HepG2 (cell line): Measurements from ENCODE around the gene PLIN3. TPM values are rescaled to one million over a fixed set of nuclear protein-coding genes. Genes with fewer than 3 reads are reported as not detected.
A peak's percentile ranks its signal among the peaks of the same experiment; 100 is the strongest.

ENCODE experiments used
- ATAC-seq: fragments of 200-7000 bp; cut with Tn5 transposase; 3 replicates; pipeline ENCODE4 v1.9.1; 2020; ENCODE audit warnings: mild to moderate bottlenecking, moderate library complexity
- BruUV-seq: library from RNA; stranded (reverse); fragments of 400-500 nt; replicated peaks from 2 replicates; lab custom pipeline; 2021; lab: Mats Ljungman, UMichigan
- CTCF ChIA-PET: fragments of 300-600 bp; formaldehyde crosslinking; extraction: SDS; loops from one replicate; lab custom pipeline; 2021; ENCODE audit warnings: low total read pairs, inconsistent platforms, low intra/inter-chr PET ratio; lab: Yijun Ruan, JAX
- POLR2A ChIA-PET: fragments of 350-600 bp; sonication (Branson Sonifier 250); formaldehyde crosslinking; loops from one replicate; lab custom pipeline; 2020; ENCODE audit warnings: antibody characterized with exemption, inconsistent platforms; lab: Yijun Ruan, JAX
- DNase-seq: peaks from one replicate; pipeline ENCODE4 v3.0.0-alpha.2; 2015; ENCODE audit warnings: low spot score
- FAIRE-seq: peaks from 3 replicates; lab custom pipeline; 2011; peaks lifted over from hg19 to GRCh38; lab: Jason Lieb, UNC
- H2AFZ ChIP-seq: one replicate; pipeline ENCODE4 v1.6.1; 2011; ENCODE audit warnings: low read length, inconsistent platforms
- H3K27ac ChIP-seq: fragments of 300-600 bp; 3 replicates; pipeline ENCODE4 v1.8.0; 2011; ENCODE audit warnings: mixed run types, mild to moderate bottlenecking, mixed read lengths, low read length, inconsistent platforms; ENCODE audit not compliant: insufficient read depth; ENCODE audit errors: extremely low read length
- H3K27me3 ChIP-seq, 2 experiments: fragments of 200-600 bp in 1 of 2; 2 replicates in 1 of 2; 3 replicates in 1 of 2; pipeline versions ENCODE4 v1.6.0 to v1.8.0; 2011; ENCODE audit warnings: low read length in 2 of 2, mild to moderate bottlenecking in 2 of 2, moderate library complexity in 2 of 2, inconsistent platforms in 1 of 2; ENCODE audit not compliant: insufficient read depth in 2 of 2, control insufficient read depth in 1 of 2
- H3K36me3 ChIP-seq, 2 experiments: fragments of 200-600 bp in 1 of 2; replicated peaks in 1 of 2; 2 replicates in 1 of 2; 3 replicates in 1 of 2; pipeline versions ENCODE4 v1.5.1 to v1.8.0; 2011; ENCODE audit warnings: low read length in 2 of 2, inconsistent platforms in 1 of 2; ENCODE audit not compliant: insufficient read depth in 2 of 2, control insufficient read depth in 1 of 2
- H3K4me1 ChIP-seq: 2 replicates; pipeline ENCODE4 v1.5.1; 2012; ENCODE audit warnings: low read length, inconsistent platforms; ENCODE audit not compliant: insufficient read depth
- H3K4me2 ChIP-seq: 2 replicates; pipeline ENCODE4 v1.6.0; 2011; ENCODE audit warnings: low read depth, low read length, inconsistent platforms
- H3K4me3 ChIP-seq, 3 experiments: fragments of 200-600 bp in 1 of 3; sonication (generic), shearing (Covaris generic) in 1 of 3; replicated peaks in 1 of 3; 2 replicates each; pipeline ENCODE4 v1.5.1; 2011 to 2016; ENCODE audit warnings: low read length in 3 of 3, inconsistent platforms in 2 of 3, low read depth in 2 of 3, mild to moderate bottlenecking in 2 of 3, control low read depth in 1 of 3, mixed read lengths in 1 of 3; ENCODE audit not compliant: insufficient read depth in 1 of 3
- H3K79me2 ChIP-seq: one replicate; pipeline ENCODE4 v1.6.1; 2011; ENCODE audit warnings: low read length, inconsistent platforms; ENCODE audit not compliant: insufficient read depth
- H3K9ac ChIP-seq: 2 replicates; pipeline ENCODE4 v1.6.0; 2011; ENCODE audit warnings: mild to moderate bottlenecking, low read depth, low read length, inconsistent platforms; ENCODE audit not compliant: insufficient read depth
- H3K9me3 ChIP-seq: 2 replicates; pipeline ENCODE4 v1.5.1; 2012; ENCODE audit warnings: mild to moderate bottlenecking, low read length
- H4K20me1 ChIP-seq: 2 replicates; pipeline ENCODE4 v1.6.0; 2011; ENCODE audit warnings: inconsistent platforms, mild to moderate bottlenecking, low read length, moderate library complexity; ENCODE audit not compliant: insufficient read depth
- BHLHE40 ChIP-seq: IDR thresholded peaks from 2 replicates; pipeline ENCODE4 v1.6.1; 2011; ENCODE audit warnings: low read length, improper control_type of control experiment
- CENPT ChIP-seq: sonication (generic); formaldehyde crosslinking; IDR thresholded peaks from 2 replicates; pipeline ENCODE4 v1.8.0; 2022; ENCODE audit warnings: low read depth, mild to moderate bottlenecking, moderate library complexity, missing genetic modification reagents
- CSRNP2 ChIP-seq: sonication (generic); formaldehyde crosslinking; conservative IDR thresholded peaks from 2 replicates; pipeline ENCODE4 v1.8.0; 2022; ENCODE audit warnings: low read depth, missing genetic modification reagents
- CTCF ChIP-seq: sonication (generic); formaldehyde crosslinking; IDR thresholded peaks from 2 replicates; pipeline ENCODE4 v1.5.0; 2020; ENCODE audit warnings: mild to moderate bottlenecking, missing genetic modification reagents, moderate library complexity
- GABPB1 ChIP-seq: IDR thresholded peaks from 2 replicates; pipeline ENCODE4 v1.6.1; 2016; ENCODE audit warnings: mild to moderate bottlenecking, missing genetic modification reagents, moderate library complexity, missing compliant biosample characterization
- HOXA5 ChIP-seq: sonication (generic); formaldehyde crosslinking; IDR thresholded peaks from 2 replicates; pipeline ENCODE4 v1.4.0; 2020; ENCODE audit warnings: missing genetic modification reagents
- MED1 ChIP-seq: sonication (generic); formaldehyde crosslinking; IDR thresholded peaks from 2 replicates; pipeline ENCODE4 v1.4.0; 2020; ENCODE audit warnings: missing genetic modification reagents
- MLX ChIP-seq: IDR thresholded peaks from 2 replicates; pipeline ENCODE4 v1.6.1; 2016
- PAXIP1 ChIP-seq: sonication (generic); formaldehyde crosslinking; conservative IDR thresholded peaks from 2 replicates; pipeline ENCODE4 v1.4.0; 2020; ENCODE audit warnings: mild to moderate bottlenecking, missing genetic modification reagents, moderate library complexity
- ZBTB8A ChIP-seq: sonication (generic); formaldehyde crosslinking; IDR thresholded peaks from 2 replicates; pipeline ENCODE4 v1.4.0; 2020; ENCODE audit warnings: mild to moderate bottlenecking, low read depth, missing genetic modification reagents, borderline replicate concordance
- ZNF24 ChIP-seq: fragments of 450-650 bp; IDR thresholded peaks from 2 replicates; pipeline ENCODE4 v1.6.1; 2017; ENCODE audit warnings: antibody characterized with exemption, mild to moderate bottlenecking
- ZNF33A ChIP-seq: sonication (generic); formaldehyde crosslinking; IDR thresholded peaks from 2 replicates; pipeline ENCODE4 v1.5.1; 2020; ENCODE audit warnings: missing genetic modification reagents, mild to moderate bottlenecking, moderate library complexity, borderline replicate concordance
- ZNF350 ChIP-seq: sonication (generic); formaldehyde crosslinking; IDR thresholded peaks from 2 replicates; pipeline ENCODE4 v1.4.0; 2020; ENCODE audit warnings: mild to moderate bottlenecking, low read depth, missing genetic modification reagents, borderline replicate concordance
- WGBS: methylation state at CpG from one replicate; pipeline ENCODE4 v1.1.6; 2017; ENCODE audit warnings: low lambda C conversion rate; 5-methylcytosine and 5-hydroxymethylcytosine counted together
- in situ Hi-C: cut with HindIII; loops from 2 replicates; pipeline ENCODE4 v1.10.0; 2017; ENCODE audit warnings: low pct_unique_long_range_greater_than_20kb; ENCODE audit not compliant: extremely low pct_ligation_motif_present
- intact Hi-C: fragments of 100-400 bp; cut with micrococcal nuclease; formaldehyde crosslinking; loops from one replicate; pipeline ENCODE4 v1.10.0; 2022; ENCODE audit not compliant: unreplicated experiment
- polyA plus RNA-seq, 8 experiments: library from polyadenylated mRNA; depleted of rRNA in 3 of 8; stranded (reverse) in 7 of 8; unstranded in 1 of 8; fragments of >200 nt; fragmentation: Illumina TruSeq in 4 of 8; extraction: Trizol in 4 of 8; gene quantifications; 2 replicates each; pipeline versions ENCODE4 v1.2.1 to v1.2.3, GENCODE V29; 2011 to 2016; ENCODE audit warnings: low read depth in 4 of 8, missing spikeins in 1 of 8, mixed read lengths in 1 of 8; ENCODE audit not compliant: insufficient read depth in 1 of 8
- total RNA-seq, 5 experiments: library from RNA; depleted of rRNA; stranded (reverse); fragments of >200 nt; fragmentation: Illumina TruSeq; extraction: Trizol; gene quantifications; 2 replicates each; pipeline ENCODE4 v1.2.3, GENCODE V29; 2016; ENCODE audit warnings: low read depth in 1 of 5

The PLIN3 gene
- total and polyA plus RNA-seq, 2 of the 13 experiments (the other 11 are each of a cell fraction or from before 2014, with no cell fraction given) = 49.3 to 57.9 TPM

GRCh38 chr19:4817467-4818277, 49.8 kb downstream of the PLIN3 start (continued):
- no peak for TF ChIP-seq PAXIP1 (CRISPR knock-in tag)
- peak; percentile 16; the same call in 1 of the 2 replicates for TF ChIP-seq CTCF (CRISPR knock-in tag)

GRCh38 chr19:4816950-4817278, 50.6 kb downstream of the PLIN3 start:
- no peak for FAIRE-seq
- POLR2A ChIA-PET = no interaction called here
- H3K4me3 ChIP-seq = no peak overlapping the region
- H3K79me2 ChIP-seq = peaks cover 2% of the 10 kb centered on the region
- DNase-seq = no peak
- H3K27me3 ChIP-seq = no peaks in the 10 kb centered on the region
- over 99% methylated on average over 16 of the region's 16 CpGs for WGBS
- BruUV-seq = no TSS peak
- in situ Hi-C loops (no loop called here), intact Hi-C loops (no loop called here)
- peaks cover 4% of the 10 kb centered on the region in 2 experiments; a peak in 2 of 5 replicates for H3K36me3 ChIP-seq
- ATAC-seq = no peak
- no peaks in the 10 kb centered on the region for H3K9me3 ChIP-seq
- H4K20me1 ChIP-seq = no peaks in the 10 kb centered on the region
- H3K9ac ChIP-seq = no peak overlapping the region
- H3K4me1 ChIP-seq = peaks cover 24% of the 10 kb centered on the region
- H3K4me2 ChIP-seq = no peak overlapping the region
- no peak overlapping the region for H2AFZ ChIP-seq
- H3K27ac ChIP-seq = no peak overlapping the region
- CTCF ChIA-PET = no interaction called here
- TF ChIP-seq CENPT (CRISPR knock-in tag) = no peak
- TF ChIP-seq ZNF24 = no peak
- no peak for TF ChIP-seq ZNF33A
- TF ChIP-seq ZBTB8A = no peak
- TF ChIP-seq ZNF350 (CRISPR knock-in tag) = no peak
- TF ChIP-seq HOXA5 = no peak
- TF ChIP-seq CSRNP2 = no peak
- no peak for TF ChIP-seq MLX (CRISPR knock-in tag)
- TF ChIP-seq BHLHE40 = no peak
- no peak for TF ChIP-seq MED1
- no peak for TF ChIP-seq GABPB1 (CRISPR knock-in tag)
